Hepatocyte (in vitro differentiated cells): ENCODE data around the gene TMED7. TPM values are rescaled to one million over a fixed set of nuclear protein-coding genes. Genes with fewer than 3 reads are reported as not detected.
A peak's percentile ranks its signal among the peaks of the same experiment; 100 is the strongest.

Source experiments
- DNase-seq: peaks from one replicate; pipeline ENCODE4 v3.0.0-alpha.2; 2016; ENCODE audit warnings: low spot score
- H2AFZ ChIP-seq: fragments of 200-600 bp; sonication (generic); 2 replicates; pipeline ENCODE4 v1.6.0; 2016; ENCODE audit warnings: antibody characterized with exemption, mild to moderate bottlenecking
- H3K27ac ChIP-seq: fragments of 200-600 bp; sonication (generic); 2 replicates; pipeline ENCODE4 v1.5.1; 2016; ENCODE audit warnings: mild to moderate bottlenecking
- H3K27me3 ChIP-seq: fragments of 200-600 bp; sonication (generic); 2 replicates; pipeline ENCODE4 v1.6.1; 2016
- H3K36me3 ChIP-seq: fragments of 200-600 bp; sonication (generic); replicated peaks from 2 replicates; pipeline ENCODE4 v1.5.1; 2016; ENCODE audit warnings: low read depth; ENCODE audit not compliant: insufficient read depth
- H3K4me1 ChIP-seq: fragments of 200-600 bp; sonication (generic); 2 replicates; pipeline ENCODE4 v1.5.1; 2016; ENCODE audit warnings: mild to moderate bottlenecking, moderate library complexity; ENCODE audit not compliant: insufficient read depth
- H3K4me2 ChIP-seq: fragments of 200-600 bp; sonication (generic); 2 replicates; pipeline ENCODE4 v1.6.0; 2016
- H3K4me3 ChIP-seq: fragments of 200-600 bp; sonication (generic); 2 replicates; pipeline ENCODE4 v1.5.1; 2016; ENCODE audit warnings: mild to moderate bottlenecking
- H3K79me2 ChIP-seq: fragments of 200-600 bp; sonication (generic); 2 replicates; pipeline ENCODE4 v1.6.0; 2017; ENCODE audit warnings: mild to moderate bottlenecking
- H3K9me2 ChIP-seq: fragments of 200-600 bp; sonication (generic); replicated peaks from 2 replicates; pipeline ENCODE4 v1.6.0; 2017; ENCODE audit warnings: mild to moderate bottlenecking; ENCODE audit not compliant: insufficient read depth
- H3K9me3 ChIP-seq: fragments of 200-600 bp; sonication (generic); 2 replicates; pipeline ENCODE4 v1.5.1; 2016; ENCODE audit warnings: low read depth, mild to moderate bottlenecking
- H4K20me1 ChIP-seq: fragments of 200-600 bp; sonication (generic); 2 replicates; pipeline ENCODE4 v1.6.0; 2016; ENCODE audit warnings: mild to moderate bottlenecking; ENCODE audit not compliant: insufficient read depth, poor library complexity, severe bottlenecking
- EZH2 ChIP-seq: fragments of 200-600 bp; sonication (generic); IDR thresholded peaks from 2 replicates; pipeline ENCODE4 v1.6.1; 2016; ENCODE audit warnings: antibody characterized with exemption, mild to moderate bottlenecking, borderline replicate concordance
- EZH2phosphoT487 ChIP-seq: fragments of 200-600 bp; sonication (generic); IDR thresholded peaks from one replicate; pipeline ENCODE4 v1.6.1; 2018; ENCODE audit warnings: antibody characterized with exemption, mild to moderate bottlenecking, low read depth, moderate library complexity; ENCODE audit not compliant: unreplicated experiment, severe bottlenecking
- whole genome bisulfite sequencing: methylation state at CpG from one replicate; pipeline ENCODE4 v1.1.6; 2016; ENCODE audit warnings: low lambda C conversion rate; ENCODE audit errors: missing lambda C conversion rate; 5-methylcytosine and 5-hydroxymethylcytosine counted together
- polyA plus RNA-seq: library from polyadenylated mRNA; unstranded; fragments of >200 nt; fragmentation: Nextera tagmentation; extraction: Ambion mirVana; gene quantifications from 2 replicates; pipeline ENCODE4 v1.2.1, GENCODE V29; 2016
- total RNA-seq: library from RNA; depleted of rRNA; stranded (reverse); fragments of >200 nt; gene quantifications from 2 replicates; pipeline ENCODE4 v1.2.3, GENCODE V29; 2014
- TF ChIP-seq, protein P1 (sequence below): fragments of 200-600 bp; sonication (generic); IDR thresholded peaks from 2 replicates; pipeline ENCODE4 v1.5.1; 2016; ENCODE audit warnings: antibody characterized with exemption, mild to moderate bottlenecking; ENCODE audit not compliant: poor library complexity

Gene TMED7
- total and polyA plus RNA-seq, 2 experiments from 2014 or later, result 88.1 to 214 TPM

DNA sequence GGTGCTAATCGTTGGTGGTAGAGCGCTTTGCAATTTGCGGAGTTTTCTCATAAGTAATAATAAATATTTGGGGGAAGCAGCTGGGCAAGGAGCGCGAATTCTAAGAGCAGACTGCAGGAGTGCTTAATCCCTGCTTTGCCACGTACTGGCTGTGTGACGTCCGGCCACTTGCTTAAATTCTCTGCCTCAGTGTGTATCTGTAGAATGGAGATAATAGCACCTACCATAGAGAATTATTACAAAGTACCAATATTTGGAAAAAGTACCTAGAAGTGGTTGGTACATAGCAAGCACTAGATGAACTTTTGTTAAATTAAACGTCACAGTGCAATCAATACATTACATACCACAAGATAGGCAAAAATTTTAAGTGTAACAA, 598 bp upstream of the TMED7 start:
- Histone ChIP-seq H2AFZ (peak overlapping the region; percentile 92), H3K4me3 (peak overlapping the region; percentile 35), H3K36me3 (no peaks in the 10 kb centered on the region), H3K27me3 (no peaks in the 10 kb centered on the region), H3K4me2 (peak overlapping the region; percentile 76), H3K4me1 (peaks cover 10% of the 10 kb centered on the region), H3K79me2 (peaks cover 46% of the 10 kb centered on the region), H3K9me2 (no peaks in the 10 kb centered on the region), H3K9me3 (no peaks in the 10 kb centered on the region), H4K20me1 (peaks cover 29% of the 10 kb centered on the region), H3K27ac (peak overlapping the region; percentile 80)
- WGBS, result 2% methylated on average over 9 of the region's 9 CpGs
- no peak for DNase-seq
- TF ChIP-seq, protein P1, sequence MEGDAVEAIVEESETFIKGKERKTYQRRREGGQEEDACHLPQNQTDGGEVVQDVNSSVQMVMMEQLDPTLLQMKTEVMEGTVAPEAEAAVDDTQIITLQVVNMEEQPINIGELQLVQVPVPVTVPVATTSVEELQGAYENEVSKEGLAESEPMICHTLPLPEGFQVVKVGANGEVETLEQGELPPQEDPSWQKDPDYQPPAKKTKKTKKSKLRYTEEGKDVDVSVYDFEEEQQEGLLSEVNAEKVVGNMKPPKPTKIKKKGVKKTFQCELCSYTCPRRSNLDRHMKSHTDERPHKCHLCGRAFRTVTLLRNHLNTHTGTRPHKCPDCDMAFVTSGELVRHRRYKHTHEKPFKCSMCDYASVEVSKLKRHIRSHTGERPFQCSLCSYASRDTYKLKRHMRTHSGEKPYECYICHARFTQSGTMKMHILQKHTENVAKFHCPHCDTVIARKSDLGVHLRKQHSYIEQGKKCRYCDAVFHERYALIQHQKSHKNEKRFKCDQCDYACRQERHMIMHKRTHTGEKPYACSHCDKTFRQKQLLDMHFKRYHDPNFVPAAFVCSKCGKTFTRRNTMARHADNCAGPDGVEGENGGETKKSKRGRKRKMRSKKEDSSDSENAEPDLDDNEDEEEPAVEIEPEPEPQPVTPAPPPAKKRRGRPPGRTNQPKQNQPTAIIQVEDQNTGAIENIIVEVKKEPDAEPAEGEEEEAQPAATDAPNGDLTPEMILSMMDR, result no peak
- TF ChIP-seq EZH2 (no peak), EZH2phosphoT487 (no peak)

DNA sequence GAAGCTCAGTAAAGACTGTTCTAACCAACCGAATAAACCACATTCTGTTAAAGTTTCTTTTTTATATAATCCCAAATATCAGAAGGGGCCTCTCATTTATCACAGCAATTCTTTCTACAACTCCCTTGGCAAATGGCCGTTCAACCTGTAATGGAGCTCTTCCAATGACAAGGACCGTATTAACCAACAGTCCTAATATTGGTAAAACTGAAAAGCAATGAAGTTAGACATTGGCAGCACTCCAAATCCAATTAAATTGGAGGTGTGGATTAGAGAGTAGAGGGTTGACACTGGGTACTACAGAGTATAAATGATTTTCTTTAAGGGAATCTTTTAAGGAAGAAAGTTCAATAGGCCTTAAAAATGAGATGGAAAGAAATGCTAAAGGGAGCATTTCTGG, 842 bp downstream of the TMED7 start:
- WGBS, result 38% methylated on average over 3 of the region's 3 CpGs
- Histone ChIP-seq H3K4me2 (peak overlapping the region; percentile 84), H3K27me3 (no peaks in the 10 kb centered on the region), H3K4me3 (peak overlapping the region; percentile 76), H3K36me3 (no peaks in the 10 kb centered on the region), H4K20me1 (peaks cover 40% of the 10 kb centered on the region), H3K27ac (peak overlapping the region; percentile 98), H2AFZ (peak overlapping the region; percentile 71), H3K9me2 (no peaks in the 10 kb centered on the region), H3K79me2 (peaks cover 61% of the 10 kb centered on the region), H3K9me3 (no peaks in the 10 kb centered on the region), H3K4me1 (peaks cover 10% of the 10 kb centered on the region)
- peak; percentile 27 for DNase-seq
- TF ChIP-seq, protein P1, result no peak
- no peak for TF ChIP-seq EZH2
- no peak for TF ChIP-seq EZH2phosphoT487

DNA sequence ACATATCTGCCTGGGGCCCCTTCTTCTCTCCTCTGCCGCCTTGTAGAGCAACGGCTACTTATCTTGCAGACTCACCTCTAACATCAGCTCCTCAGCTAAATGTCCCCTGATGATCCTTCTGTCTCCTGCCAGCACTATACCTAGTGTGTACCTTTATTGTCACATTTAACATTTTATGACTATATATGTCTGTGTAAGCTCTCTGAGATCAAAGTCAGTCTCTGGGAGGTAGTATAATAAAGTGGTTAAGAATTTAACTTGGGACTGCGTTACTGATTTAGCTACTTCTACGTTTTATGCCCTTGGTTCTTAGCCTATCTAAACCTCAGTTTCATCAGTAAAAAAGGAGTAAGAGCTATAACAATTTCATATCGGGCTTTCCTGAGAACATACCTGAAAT, 2.2 kb downstream of the TMED7 start:
- peaks cover 74% of the 10 kb centered on the region for H3K79me2 ChIP-seq
- H3K9me2 ChIP-seq, result no peaks in the 10 kb centered on the region
- no peaks in the 10 kb centered on the region for H3K36me3 ChIP-seq
- 40% methylated on average over 5 of the region's 5 CpGs for WGBS
- no peaks in the 10 kb centered on the region for H3K9me3 ChIP-seq
- no peak for TF ChIP-seq EZH2
- TF ChIP-seq EZH2phosphoT487, result no peak
- TF ChIP-seq, protein P1, result no peak
- peak; percentile 24 for DNase-seq
- H2AFZ ChIP-seq, result no peak overlapping the region
- peak overlapping the region; percentile 76 for H3K4me3 ChIP-seq
- peaks cover 10% of the 10 kb centered on the region for H3K4me1 ChIP-seq
- H3K27ac ChIP-seq, result no peak overlapping the region
- H4K20me1 ChIP-seq, result peaks cover 40% of the 10 kb centered on the region
- H3K27me3 ChIP-seq, result no peaks in the 10 kb centered on the region
- H3K4me2 ChIP-seq, result peak overlapping the region; percentile 84

DNA sequence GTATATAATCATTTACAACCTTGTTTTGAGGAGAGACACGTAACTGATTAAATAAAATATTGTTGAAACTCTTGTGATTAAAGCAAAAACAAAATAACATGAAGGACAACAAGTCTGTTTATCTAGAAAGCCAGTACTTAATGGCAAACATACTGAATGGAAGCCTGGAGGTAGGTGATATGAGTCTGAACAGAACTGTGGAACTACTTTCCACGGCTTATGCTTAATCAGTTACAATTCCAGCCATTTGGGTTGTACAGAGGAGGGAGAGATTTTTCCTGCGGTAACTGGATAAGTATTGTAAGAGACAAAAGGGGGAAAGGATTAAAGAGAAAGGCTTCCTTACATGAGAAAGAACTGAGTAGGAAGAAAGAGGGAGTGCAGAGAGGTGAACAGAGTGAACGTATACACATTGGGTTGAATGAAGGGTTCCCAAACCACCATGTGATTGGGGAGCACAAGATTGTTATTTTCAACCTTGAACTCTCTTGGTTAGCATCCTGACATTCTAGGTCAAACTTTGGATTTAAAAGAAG, 4.4 kb downstream of the TMED7 start:
- 80% methylated on average over 4 of the region's 4 CpGs for WGBS
- Histone ChIP-seq H3K9me2 (no peaks in the 10 kb centered on the region), H3K27me3 (no peaks in the 10 kb centered on the region), H3K27ac (no peak overlapping the region), H3K4me3 (no peak overlapping the region), H4K20me1 (peaks cover 40% of the 10 kb centered on the region), H3K9me3 (no peaks in the 10 kb centered on the region), H3K79me2 (peaks cover 82% of the 10 kb centered on the region), H2AFZ (no peak overlapping the region), H3K36me3 (no peaks in the 10 kb centered on the region), H3K4me1 (peaks cover 10% of the 10 kb centered on the region), H3K4me2 (peak overlapping the region; percentile 27)
- no peak for TF ChIP-seq EZH2
- TF ChIP-seq, protein P1, result no peak
- DNase-seq, result no peak
